Left lung (tissue), 10 donors: ENCODE results near the gene STOML2. TPM values are rescaled to one million over a fixed set of nuclear protein-coding genes. Genes with fewer than 3 reads are reported as not detected.
A peak's percentile ranks its signal among the peaks of the same experiment; 100 is the strongest.

ENCODE experiments used
- ATAC-seq: fragments of 200-7000 bp; cut with Tn5 transposase; one replicate; pipeline ENCODE4 v1.9.1; 2020; ENCODE audit warnings: moderate library complexity
- DNase-seq, 4 donors: peaks; one replicate each; pipeline ENCODE4 v3.0.0-alpha.2; 2013 to 2020
- H3K27ac ChIP-seq, 2 donors: fragments of 200-600 bp; sonication (generic) in 1 of 2; one replicate each; pipeline versions ENCODE4 v1.5.0 to v1.8.0; 2020 to 2021
- H3K27me3 ChIP-seq, 2 donors: fragments of 200-600 bp; sonication (generic) in 1 of 2; one replicate each; pipeline versions ENCODE4 v1.5.0 to v1.8.0; 2020 to 2021
- H3K36me3 ChIP-seq, 2 donors: fragments of 200-600 bp; sonication (generic) in 1 of 2; one replicate each; pipeline versions ENCODE4 v1.5.0 to v1.8.0; 2020 to 2021
- H3K4me1 ChIP-seq, 2 donors: fragments of 200-600 bp; one replicate each; pipeline ENCODE4 v1.8.0; 2021
- H3K4me3 ChIP-seq, 2 donors: fragments of 200-600 bp; sonication (generic) in 1 of 2; one replicate each; pipeline versions ENCODE4 v1.5.0 to v1.8.0; 2020 to 2021; ENCODE audit warnings: mild to moderate bottlenecking in 1 of 2
- H3K9me3 ChIP-seq, 2 donors: fragments of 200-600 bp; sonication (generic) in 1 of 2; one replicate each; pipeline versions ENCODE4 v1.5.0 to v1.8.0; 2020 to 2021
- CTCF ChIP-seq, 2 donors: fragments of 200-600 bp; sonication (generic) in 1 of 2; IDR thresholded peaks; one replicate each; pipeline versions ENCODE4 v1.5.0 to v1.8.0; 2021; ENCODE audit warnings: antibody characterized with exemption in 2 of 2
- intact Hi-C, 2 donors: fragments of 100-400 bp; cut with DNase I; formaldehyde crosslinking; loops; one replicate each; pipeline versions ENCODE4 v1.11.2 to v1.14.2; 2022
- polyA plus RNA-seq, 6 donors: library from polyadenylated mRNA; unstranded; fragments of 120-200 nt; gene quantifications; one replicate each; pipeline ENCODE4 v1.2.1, GENCODE V29; 2013; ENCODE audit not compliant: insufficient read length in 6 of 6
- total RNA-seq, 2 donors: library from RNA; stranded (reverse); fragmentation: NEBNext Ultra II Directional; extraction: Animal tissue kit (Norgen Biotek cat#: 25700); gene quantifications; one replicate each; pipeline ENCODE4 v1.2.1, GENCODE V29; 2021
- donor health status: DM: no; HTN: yes; CAD: no.
- donor health status: DM: no; HTN: no; CAD: no.

STOML2 gene
- total and polyA plus RNA-seq, 8 donors: 62.3 to 104 (median 96.8) TPM

- Histone ChIP-seq H3K9me3 (no peaks in the 10 kb centered on the region), H3K36me3 (peaks cover 0 to 4% of the 10 kb centered on the region in 2 donors), H3K27ac (peak within 1 kb of the TSS; percentile 95 to 96), H3K4me3 (peak within 1 kb of the TSS; percentile 55 to 85), H3K4me1 (peaks cover 32 to 52% of the 10 kb centered on the region in 2 donors), H3K27me3 (no peaks in the 10 kb centered on the region)
- peak; percentile 75 for ATAC-seq
- intact Hi-C loops: loop anchor here in 1 of 2 donors (5.0 kb wide), 2 partner anchors 136 to 361 kb away; no protein-coding TSS in a partner anchor
- peak; percentile 96 to 100 (median 98) for DNase-seq
- TF ChIP-seq CTCF (IDR thresholded peaks at IDR 0.05): no peak
Observed at GRCh38 chr9:35115680-35116538, 13.0 kb upstream of the STOML2 start, which contains the start of gene ATOSB. TSS of gene ATOSB (minus strand) at chr9:35115862. CDS start at chr9:35108274, 7,588 bp downstream.

GRCh38 chr9:35114840-35115628 is 12.1 kb upstream of the STOML2 start:
- Histone ChIP-seq H3K4me3 (peak overlapping the region; percentile 55 to 85), H3K4me1 (peaks cover 40 to 60% of the 10 kb centered on the region in 2 donors), H3K9me3 (no peaks in the 10 kb centered on the region), H3K36me3 (peaks cover 0 to 4% of the 10 kb centered on the region in 2 donors), H3K27me3 (no peaks in the 10 kb centered on the region), H3K27ac (peak overlapping the region; percentile 95 to 96)
- TF ChIP-seq CTCF (IDR thresholded peaks at IDR 0.05): no peak
- peak in 3 of 4 donors; percentile 37 to 90 (median 81) for DNase-seq
- peak; percentile 4 for ATAC-seq
- intact Hi-C loops: loop anchor here in 1 of 2 donors (5.0 kb wide), 2 partner anchors 137 to 362 kb away; no protein-coding TSS in a partner anchor

GRCh38 chr9:35114113-35114839 is 11.3 kb upstream of the STOML2 start:
- intact Hi-C loops: no loop called here
- ATAC-seq (peak; percentile 22), DNase-seq (peak in 3 of 4 donors; percentile 88 to 93 (median 89))
- Histone ChIP-seq H3K27ac (peak overlapping the region; percentile 95 to 96), H3K9me3 (no peaks in the 10 kb centered on the region), H3K4me1 (peaks cover 41 to 68% of the 10 kb centered on the region in 2 donors), H3K4me3 (peak overlapping the region; percentile 55 to 85), H3K27me3 (no peaks in the 10 kb centered on the region), H3K36me3 (peaks cover 0 to 4% of the 10 kb centered on the region in 2 donors)
- no peak for TF ChIP-seq CTCF (IDR thresholded peaks at IDR 0.05)

GRCh38 chr9:35112257-35113020 is 9.5 kb upstream of the STOML2 start:
- TF ChIP-seq CTCF (IDR thresholded peaks at IDR 0.05): no peak
- DNase-seq: peak in 1 of 4 donors; percentile 68
- Histone ChIP-seq H3K27me3 (no peaks in the 10 kb centered on the region), H3K36me3 (peaks cover 0 to 21% of the 10 kb centered on the region in 2 donors), H3K27ac (peak overlapping the region; percentile 82 to 91), H3K4me3 (peak overlapping the region in 1 of 2 donors; percentile 85), H3K9me3 (no peaks in the 10 kb centered on the region), H3K4me1 (peaks cover 41 to 72% of the 10 kb centered on the region in 2 donors)
- ATAC-seq: no peak
- intact Hi-C loops: no loop called here
